AG20443 (cell line): ENCODE measurements around the gene CFC1.
"Not testable (repeated sequence)": the region's sequence is repeated elsewhere in the genome, so short reads cannot be mapped to it uniquely, and the experiment has no call there.

Source experiments
- DNase-seq: peaks from one replicate; pipeline ENCODE4 v3.0.0; 2012; ENCODE audit warnings: low spot score, mixed read lengths

CFC1 gene

DNA sequence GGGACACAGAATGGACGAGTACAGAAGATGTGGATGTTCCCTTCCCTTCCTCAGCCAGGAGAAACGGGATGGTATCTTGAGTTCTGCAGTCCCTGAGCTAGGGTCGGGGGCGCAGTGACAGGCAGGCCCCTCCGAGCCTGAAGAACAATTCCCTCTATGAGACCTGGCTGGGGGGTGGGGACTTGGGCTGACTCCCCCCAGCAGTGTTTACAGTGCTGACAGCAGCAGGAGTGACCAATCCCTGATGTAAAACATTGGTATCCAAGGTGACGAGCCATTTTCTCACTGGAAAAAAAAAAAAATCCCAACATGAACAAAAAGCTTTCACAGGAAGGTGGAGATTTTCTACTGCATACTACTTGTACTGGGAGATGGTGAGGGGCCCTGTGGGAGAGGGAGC lies at the start of gene CFC1:
Gene CFC1, minus strand, starts transcription at position 183 of the 400 bp plus-strand sequence. CDS start 288 bp downstream, outside the sequence.
- not testable (repeated sequence) for DNase-seq

GRCh38 chr2:130641688-130642087 lies 42.3 kb upstream of the CFC1 start:
- DNase-seq = not testable (repeated sequence)

DNA sequence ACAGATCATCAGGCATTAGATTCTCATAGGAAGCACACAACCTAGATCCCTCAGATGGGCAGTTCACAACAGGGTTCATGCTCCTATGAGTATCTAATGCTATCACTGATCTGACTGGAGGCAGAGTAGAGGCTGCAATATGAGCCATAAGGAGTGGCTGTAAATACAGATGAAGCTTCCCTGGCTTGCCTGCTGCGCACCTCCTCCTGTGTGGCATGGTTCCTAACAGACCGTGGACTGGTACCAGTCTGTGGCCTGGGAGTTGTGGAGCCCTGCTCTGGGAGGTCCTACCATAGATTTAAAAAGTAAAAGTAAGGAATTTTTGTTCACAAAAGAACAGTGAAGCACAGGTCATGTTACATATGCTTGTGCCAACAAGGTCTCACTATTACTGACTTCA lies 39.6 kb upstream of the CFC1 start:
- DNase-seq = not testable (repeated sequence)

DNA sequence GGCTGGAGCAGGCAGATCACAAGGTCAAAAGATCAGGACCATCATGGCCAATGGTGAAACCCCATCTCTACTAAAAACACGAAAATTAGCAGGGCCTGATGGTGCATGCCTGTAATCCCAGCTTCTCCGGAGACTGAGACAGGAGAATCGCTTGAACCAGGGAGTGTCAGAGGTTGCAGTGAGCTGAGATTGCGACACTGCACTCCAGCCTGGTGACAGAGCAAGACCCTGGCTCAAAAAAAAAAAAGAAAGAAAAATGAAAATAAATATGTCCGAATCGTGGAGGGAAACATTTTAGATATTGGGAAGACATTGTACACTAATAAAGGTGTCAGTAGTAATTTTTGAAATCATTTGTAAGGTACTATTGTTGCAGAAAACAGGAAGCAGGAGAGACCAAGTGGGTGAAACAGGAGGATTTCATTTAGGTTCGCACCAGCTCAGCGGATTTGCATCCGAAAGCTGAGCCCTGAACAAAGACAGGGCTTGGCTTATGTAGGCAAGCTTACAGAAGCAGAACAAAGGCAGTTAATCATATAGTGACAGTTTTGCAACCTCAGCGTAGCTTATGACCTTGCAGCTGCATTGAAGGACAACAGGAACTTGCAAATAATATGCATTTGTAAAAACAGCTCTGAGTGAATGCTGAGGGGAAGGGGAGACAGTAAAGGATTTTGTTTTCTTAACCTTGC lies 29.6 kb upstream of the CFC1 start:
- not testable (repeated sequence) for DNase-seq

- DNase-seq = not testable (repeated sequence)
Measured at GRCh38 chr2:130611140-130611539, 11.8 kb upstream of the CFC1 start, which contains the start of gene POTEJ. POTEJ (plus strand) TSS chr2:130611440; CDS start chr2:130611533, 93 bp downstream.

DNA sequence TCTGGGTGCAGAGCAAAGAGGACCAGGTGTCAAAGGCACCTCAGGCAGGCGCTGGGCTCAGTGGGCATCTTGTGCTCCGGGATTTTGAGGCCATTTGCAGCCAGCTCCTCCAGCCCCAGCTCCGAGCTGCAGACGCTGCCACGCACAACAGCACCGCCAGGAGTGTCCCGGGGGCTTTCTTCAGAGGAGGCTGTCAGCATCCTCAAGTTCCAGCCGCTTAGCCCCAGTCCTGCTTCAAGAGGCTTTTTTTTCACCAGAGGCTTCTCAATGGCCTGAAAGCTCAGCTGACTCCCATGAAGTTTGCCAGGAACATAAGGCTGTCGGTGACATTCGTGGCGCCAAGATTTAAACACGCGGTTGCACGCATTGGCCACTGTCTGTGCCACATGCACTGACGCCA lies 11.1 kb upstream of the CFC1 start:
- not testable (repeated sequence) for DNase-seq

DNA sequence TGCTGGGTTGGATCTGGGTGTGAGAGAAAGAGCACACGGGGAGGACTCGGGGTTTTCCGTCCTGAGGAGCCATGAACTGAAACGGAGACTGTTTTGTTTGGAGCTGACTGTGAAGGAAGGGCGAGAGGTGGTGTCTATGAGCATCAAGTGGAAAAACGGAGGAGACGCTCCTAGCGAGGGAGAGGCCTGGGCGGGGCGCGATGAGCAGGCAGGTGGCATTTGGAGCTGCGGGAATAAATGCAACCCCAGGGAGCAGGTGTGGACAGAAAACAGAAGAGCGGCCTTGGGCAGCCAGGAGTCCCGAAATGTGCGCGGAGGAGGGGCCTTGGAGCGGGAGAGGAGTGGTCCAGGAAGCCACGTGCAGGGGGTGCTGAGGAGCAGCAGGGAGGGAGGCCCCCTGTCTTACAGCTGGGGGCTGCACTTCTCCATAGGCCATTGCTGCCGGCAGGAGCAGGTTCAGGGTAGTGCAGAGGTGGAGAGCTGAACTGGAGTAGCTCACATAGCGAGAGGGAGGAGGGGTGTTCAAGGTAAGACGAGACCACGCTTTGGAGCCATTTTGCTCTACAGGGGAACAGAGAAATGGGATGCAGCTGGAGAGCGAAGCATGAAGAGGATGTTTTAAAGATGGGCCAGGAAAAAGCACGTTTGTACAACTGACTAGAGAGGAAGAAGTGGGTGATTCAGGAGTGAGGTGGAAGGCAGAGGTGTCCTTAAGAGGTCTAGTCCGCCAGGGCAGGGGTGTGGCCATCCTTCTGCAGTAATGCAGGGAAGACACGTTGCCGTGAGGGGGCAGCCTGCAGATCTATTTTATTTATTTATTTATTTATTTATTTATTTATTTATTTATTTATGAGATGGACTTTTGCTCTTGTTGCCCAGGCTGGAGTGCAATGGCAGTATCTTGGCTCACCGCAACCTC lies 9.9 kb upstream of the CFC1 start:
- not testable (repeated sequence) for DNase-seq

DNA sequence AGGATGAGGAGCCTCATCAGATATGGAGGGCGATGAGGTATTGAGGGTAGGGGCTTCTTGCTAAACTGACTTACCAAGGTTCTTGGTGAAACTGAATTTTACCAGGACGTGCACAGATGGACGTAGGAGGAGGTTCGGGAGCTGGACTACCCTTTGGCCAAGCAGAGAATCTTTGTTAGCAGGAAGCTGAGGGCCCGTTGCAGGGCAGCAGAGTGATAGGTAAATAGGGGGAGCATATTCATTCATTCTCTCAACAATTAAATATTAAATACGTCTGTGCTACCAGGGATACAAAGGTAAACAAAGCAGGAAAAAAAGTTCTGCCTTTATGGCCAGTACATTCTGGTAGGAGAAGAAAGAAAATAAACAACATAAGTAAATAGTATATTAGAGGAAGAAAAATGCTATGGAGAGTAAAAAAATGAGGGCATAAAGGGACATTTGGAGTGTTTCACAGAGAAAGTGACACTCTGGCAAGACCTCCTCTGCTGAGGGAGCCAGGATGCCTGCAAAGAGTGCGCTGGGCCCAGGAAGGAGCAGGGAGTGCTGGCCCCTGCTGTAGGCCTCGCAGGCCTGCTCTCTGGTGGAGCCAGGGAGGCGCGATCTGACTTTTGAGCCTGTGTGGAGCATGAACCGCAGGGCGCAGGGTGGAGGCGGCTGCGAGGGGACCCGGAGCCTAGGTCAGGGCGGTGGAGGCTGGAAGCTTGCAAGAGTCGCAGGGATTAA lies 9.1 kb upstream of the CFC1 start:
- DNase-seq = not testable (repeated sequence)

DNA sequence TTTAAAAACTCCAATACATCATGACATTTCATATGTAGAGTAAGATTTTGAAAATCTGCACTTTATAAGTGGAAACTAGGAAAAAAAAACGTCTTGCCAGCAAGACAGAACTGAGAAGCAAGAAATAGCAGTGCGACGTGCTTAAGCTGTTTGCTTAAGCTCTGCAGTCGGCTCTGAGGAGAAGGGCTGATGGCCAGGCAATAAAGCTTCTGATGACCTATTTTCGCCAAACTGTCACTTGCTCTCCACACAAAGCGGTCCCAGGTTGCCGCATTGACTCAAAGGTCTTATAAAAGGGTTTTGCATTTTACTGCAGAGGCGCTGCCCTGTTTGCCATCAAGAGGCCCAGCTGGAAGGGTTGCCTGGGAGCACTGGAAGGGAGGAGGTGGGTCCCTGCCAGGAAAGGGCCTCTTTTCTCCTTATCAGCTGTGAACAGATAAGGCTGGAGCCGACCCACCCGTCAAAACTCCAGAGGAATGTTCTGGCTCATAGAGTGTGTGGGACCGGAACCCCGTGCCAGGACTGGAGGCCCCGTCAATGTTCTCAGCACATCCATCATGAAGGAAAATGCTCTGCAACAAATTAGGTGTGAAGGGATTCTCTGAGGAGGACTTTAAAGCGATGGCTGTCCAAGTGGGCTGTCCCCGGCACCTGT lies 2.4 kb upstream of the CFC1 start:
- DNase-seq = not testable (repeated sequence)

- DNase-seq = not testable (repeated sequence)
Measured at GRCh38 chr2:130599926-130600325, 551 bp upstream of the CFC1 start.

DNA sequence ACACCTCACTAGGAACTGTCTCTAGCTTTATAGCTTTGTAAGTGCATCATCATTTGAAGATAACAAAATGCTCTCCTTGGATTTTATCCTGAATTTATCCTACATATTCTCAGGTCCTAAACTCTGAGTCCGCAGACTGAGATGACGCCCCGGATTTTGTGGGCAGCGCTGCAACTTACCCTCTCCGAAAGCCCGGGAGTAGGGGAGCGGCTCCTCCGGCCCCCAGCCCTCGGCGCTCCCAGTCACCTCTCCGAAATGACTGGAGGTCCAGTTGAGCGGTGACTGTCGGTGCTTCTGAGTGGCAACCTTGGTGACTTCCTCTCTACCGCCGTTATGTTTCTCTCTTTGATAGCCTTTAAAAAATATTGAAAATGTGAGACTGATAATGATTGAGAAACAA lies 912 bp downstream of the CFC1 start:
- not testable (repeated sequence) for DNase-seq

GRCh38 chr2:130597994-130598393 lies 1.4 kb downstream of the CFC1 start:
- DNase-seq = not testable (repeated sequence)

DNA sequence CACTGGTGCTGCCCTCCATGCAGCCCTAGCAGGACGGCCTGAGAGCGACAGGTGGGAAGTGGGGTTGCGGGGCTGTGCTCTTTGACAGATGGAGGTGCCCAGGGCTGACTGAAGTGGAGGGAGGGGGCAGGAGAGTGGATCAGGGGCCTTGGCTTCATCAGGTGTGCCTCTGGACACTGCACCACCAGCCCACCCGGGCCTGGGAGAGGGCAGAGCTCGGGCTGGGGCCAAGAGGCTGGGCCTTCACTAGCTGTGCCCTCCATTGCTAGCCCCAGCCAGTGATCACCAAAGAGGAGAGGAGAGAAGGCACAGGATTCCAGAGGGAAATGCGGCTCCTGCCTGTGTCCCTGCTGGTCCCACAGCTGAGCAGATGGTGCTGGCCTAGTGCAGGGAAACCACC lies 2.6 kb downstream of the CFC1 start:
- DNase-seq = not testable (repeated sequence)

- not testable (repeated sequence) for DNase-seq
Measured at GRCh38 chr2:130594011-130594410, 5.4 kb downstream of the CFC1 start.

DNA sequence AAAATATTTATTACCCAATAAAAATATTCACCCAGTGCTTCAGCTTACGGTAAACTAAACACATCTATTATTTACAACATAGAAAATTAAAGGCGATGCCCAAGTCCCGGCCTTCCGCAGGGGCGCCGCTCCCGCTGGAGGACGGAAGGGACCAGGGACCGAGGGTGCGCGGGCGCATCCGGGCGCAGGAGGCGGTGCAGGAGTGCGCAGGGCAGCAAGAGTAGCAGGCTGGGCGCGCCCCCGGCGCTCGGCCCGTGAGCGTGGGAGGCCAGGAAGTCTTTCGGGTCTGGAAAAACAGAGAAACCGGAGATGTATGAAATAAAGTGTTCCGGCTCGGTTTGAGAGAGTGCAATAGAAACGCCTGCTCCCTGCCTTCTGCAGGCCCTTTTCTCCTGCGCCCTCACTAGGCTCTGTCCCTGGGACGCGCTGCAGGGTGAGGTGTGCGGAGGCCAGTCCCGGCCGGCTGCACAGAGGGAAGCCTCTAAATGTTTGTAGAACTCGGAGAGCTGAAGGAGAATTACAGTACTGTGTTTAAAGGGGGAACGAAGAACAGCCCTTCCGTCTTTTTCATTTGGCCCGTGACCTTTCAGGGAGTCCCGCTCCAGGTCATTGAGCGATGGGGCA lies 6.5 kb downstream of the CFC1 start:
- DNase-seq = not testable (repeated sequence)

- not testable (repeated sequence) for DNase-seq
Measured at GRCh38 chr2:130590842-130591359, 8.5 kb downstream of the CFC1 start.

GRCh38 chr2:130590170-130590841 lies 9.1 kb downstream of the CFC1 start:
- DNase-seq = not testable (repeated sequence)

- not testable (repeated sequence) for DNase-seq
Measured at GRCh38 chr2:130588688-130589458, 10.5 kb downstream of the CFC1 start.

DNA sequence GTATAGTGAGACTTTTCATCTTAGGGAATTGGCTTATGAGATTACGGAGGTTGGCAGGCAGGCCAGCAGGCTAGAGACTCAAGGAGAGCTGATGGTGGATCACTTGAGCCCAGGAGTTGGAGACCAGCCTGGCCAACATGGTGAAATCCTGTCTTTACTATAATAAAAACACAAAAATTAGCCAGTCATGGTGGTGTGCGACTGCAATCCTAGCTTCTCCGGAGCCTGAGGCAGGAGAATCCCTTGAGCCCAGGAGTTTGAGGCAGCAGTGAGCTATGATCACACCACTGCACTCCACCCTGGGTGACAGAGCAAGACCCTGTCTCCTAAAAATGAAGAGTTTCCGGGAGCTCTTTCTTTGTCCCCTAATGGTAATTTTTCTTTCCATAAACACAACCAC lies 14.6 kb downstream of the CFC1 start:
- DNase-seq = not testable (repeated sequence)
